Measurements from ENCODE around the gene SMCO4. TPM values are rescaled to one million over a fixed set of nuclear protein-coding genes. Genes with fewer than 3 reads are reported as not detected.
A peak's percentile ranks its signal among the peaks of the same experiment; 100 is the strongest.

SMCO4 gene
- total RNA-seq, 6 experiments from 2014 or later, result 8.6 to 13.1 (median 11.0) TPM

- H3K27me3 Mint-ChIP-seq (ENCODE audit: insufficient read depth), result no peaks in the 10 kb centered on the region
- H3K9me3 Mint-ChIP-seq, result no peaks in the 10 kb centered on the region
- no peaks in the 10 kb centered on the region for H3K36me3 Mint-ChIP-seq (ENCODE audit: low read depth)
- H3K4me1 Mint-ChIP-seq (ENCODE audit: low read depth), result peaks cover 25% of the 10 kb centered on the region
- TF ChIP-seq CTCF (IDR thresholded peaks at IDR 0.05), result no peak
- H3K4me3 Mint-ChIP-seq, result no peak overlapping the region
- no peak for DNase-seq
- H3K27ac Mint-ChIP-seq, result no peak overlapping the region
Observed at GRCh38 chr11:93528252-93528651, 14.9 kb downstream of the SMCO4 start.

GRCh38 chr11:93526641-93527583 is 16.3 kb downstream of the SMCO4 start:
- TF ChIP-seq CTCF (IDR thresholded peaks at IDR 0.05), result no peak
- no peaks in the 10 kb centered on the region for H3K36me3 Mint-ChIP-seq (ENCODE audit: low read depth)
- no peaks in the 10 kb centered on the region for H3K27me3 Mint-ChIP-seq (ENCODE audit: insufficient read depth)
- no peak for DNase-seq
- H3K4me3 Mint-ChIP-seq, result no peak overlapping the region
- no peaks in the 10 kb centered on the region for H3K9me3 Mint-ChIP-seq
- no peak overlapping the region for H3K27ac Mint-ChIP-seq
- peaks cover 25% of the 10 kb centered on the region for H3K4me1 Mint-ChIP-seq (ENCODE audit: low read depth)

- H3K9me3 Mint-ChIP-seq, result no peaks in the 10 kb centered on the region
- H3K4me3 Mint-ChIP-seq, result no peak overlapping the region
- H3K27me3 Mint-ChIP-seq (ENCODE audit: insufficient read depth), result no peaks in the 10 kb centered on the region
- no peak for DNase-seq
- H3K4me1 Mint-ChIP-seq (ENCODE audit: low read depth), result peaks cover 25% of the 10 kb centered on the region
- no peaks in the 10 kb centered on the region for H3K36me3 Mint-ChIP-seq (ENCODE audit: low read depth)
- H3K27ac Mint-ChIP-seq, result no peak overlapping the region
- no peak for TF ChIP-seq CTCF (IDR thresholded peaks at IDR 0.05)
Observed at GRCh38 chr11:93526346-93526633, 16.9 kb downstream of the SMCO4 start.

- Mint-ChIP-seq H3K4me1 (ENCODE audit: low read depth) (peaks cover 24% of the 10 kb centered on the region), H3K9me3 (no peaks in the 10 kb centered on the region), H3K4me3 (no peak overlapping the region), H3K36me3 (ENCODE audit: low read depth) (no peaks in the 10 kb centered on the region), H3K27me3 (ENCODE audit: insufficient read depth) (no peaks in the 10 kb centered on the region), H3K27ac (no peak overlapping the region)
- TF ChIP-seq CTCF (IDR thresholded peaks at IDR 0.05), result no peak
- peak; percentile 33 for DNase-seq
Observed at GRCh38 chr11:93525601-93526345, 17.4 kb downstream of the SMCO4 start.

GRCh38 chr11:93524858-93525257 is 18.3 kb downstream of the SMCO4 start:
- Mint-ChIP-seq H3K36me3 (ENCODE audit: low read depth) (no peaks in the 10 kb centered on the region), H3K27ac (no peak overlapping the region), H3K27me3 (ENCODE audit: insufficient read depth) (no peaks in the 10 kb centered on the region), H3K9me3 (no peaks in the 10 kb centered on the region), H3K4me3 (no peak overlapping the region), H3K4me1 (ENCODE audit: low read depth) (peaks cover 14% of the 10 kb centered on the region)
- no peak for DNase-seq
- TF ChIP-seq CTCF (IDR thresholded peaks at IDR 0.05), result no peak

Measured in HFFc6 (cell line).